ENCODE data around the gene DCTN5.
"Not testable (repeated sequence)": the region's sequence is repeated elsewhere in the genome, so short reads cannot be mapped to it uniquely, and the experiment has no call there.

DCTN5 gene

DNA sequence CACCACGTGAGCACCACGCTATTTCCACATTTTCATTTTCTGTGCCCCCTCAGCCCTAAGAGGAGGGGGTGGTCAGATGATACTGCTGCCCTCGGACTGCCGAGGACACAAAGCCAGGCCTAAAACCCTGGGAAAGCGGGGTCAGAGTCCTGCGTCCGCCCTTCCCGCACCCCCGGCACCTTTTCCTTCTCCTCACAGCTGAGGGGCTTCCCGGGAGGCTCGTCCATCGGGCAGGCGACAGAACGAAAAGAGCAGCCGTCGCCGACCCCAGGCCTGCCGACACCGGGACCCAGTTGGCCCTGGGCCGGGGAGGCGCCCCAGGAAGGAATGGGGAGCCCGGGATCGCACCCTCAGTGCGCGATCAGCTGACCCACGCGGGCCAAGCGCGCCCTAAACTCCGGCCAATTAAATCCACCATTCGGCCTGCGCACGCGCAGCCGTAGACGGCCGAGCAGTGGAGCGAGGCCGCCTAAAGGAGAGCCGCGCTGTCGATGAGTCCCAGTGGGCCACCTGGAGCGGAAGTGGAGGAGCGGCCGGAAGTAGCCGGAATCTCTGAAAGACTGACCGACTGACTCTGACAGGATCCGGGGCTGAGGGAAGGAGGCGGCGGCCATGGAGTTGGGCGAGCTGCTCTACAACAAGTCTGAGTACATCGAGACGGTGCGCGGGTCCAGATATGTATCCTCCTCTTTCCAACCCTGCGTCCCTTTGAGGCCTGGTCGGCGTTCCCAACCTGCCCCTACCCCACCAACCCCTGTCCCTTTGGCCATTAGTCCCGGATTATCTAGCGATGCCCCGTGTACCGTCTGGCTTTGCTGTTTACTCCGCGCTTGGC is at the start of gene DCTN5, which contains the start of gene PALB2:
Gene DCTN5, plus strand, starts transcription at position 536 of the 835 bp plus-strand sequence. Its CDS starts 77 bp downstream, at position 613.
Gene PALB2, minus strand, starts transcription at position 380 of the 835 bp plus-strand sequence. Its CDS starts 153 bp downstream, at position 227.
- DNase-seq (ENCODE audit: low spot score): peak; percentile 92

DNA sequence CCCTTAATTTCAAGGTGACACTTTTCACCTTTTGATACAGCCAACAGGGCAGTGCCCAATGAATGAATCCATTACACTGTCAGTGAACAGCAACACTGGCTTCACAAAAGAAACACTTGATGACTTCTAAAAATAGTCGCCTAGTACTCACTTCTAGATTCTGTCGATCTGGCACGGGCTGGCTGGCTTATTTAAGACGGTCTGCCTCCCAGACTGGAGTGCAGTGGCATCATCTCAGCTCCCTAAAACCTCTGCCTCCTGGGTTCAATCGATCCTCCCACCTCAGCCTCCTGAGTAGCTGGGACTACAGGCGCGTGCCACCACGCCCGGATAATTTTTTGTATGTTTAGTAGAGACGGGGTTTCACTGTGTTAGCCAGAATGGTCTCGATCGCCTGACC is 47.1 kb upstream of the DCTN5 start:
- DNase-seq (ENCODE audit: low spot score): no peak

DNA sequence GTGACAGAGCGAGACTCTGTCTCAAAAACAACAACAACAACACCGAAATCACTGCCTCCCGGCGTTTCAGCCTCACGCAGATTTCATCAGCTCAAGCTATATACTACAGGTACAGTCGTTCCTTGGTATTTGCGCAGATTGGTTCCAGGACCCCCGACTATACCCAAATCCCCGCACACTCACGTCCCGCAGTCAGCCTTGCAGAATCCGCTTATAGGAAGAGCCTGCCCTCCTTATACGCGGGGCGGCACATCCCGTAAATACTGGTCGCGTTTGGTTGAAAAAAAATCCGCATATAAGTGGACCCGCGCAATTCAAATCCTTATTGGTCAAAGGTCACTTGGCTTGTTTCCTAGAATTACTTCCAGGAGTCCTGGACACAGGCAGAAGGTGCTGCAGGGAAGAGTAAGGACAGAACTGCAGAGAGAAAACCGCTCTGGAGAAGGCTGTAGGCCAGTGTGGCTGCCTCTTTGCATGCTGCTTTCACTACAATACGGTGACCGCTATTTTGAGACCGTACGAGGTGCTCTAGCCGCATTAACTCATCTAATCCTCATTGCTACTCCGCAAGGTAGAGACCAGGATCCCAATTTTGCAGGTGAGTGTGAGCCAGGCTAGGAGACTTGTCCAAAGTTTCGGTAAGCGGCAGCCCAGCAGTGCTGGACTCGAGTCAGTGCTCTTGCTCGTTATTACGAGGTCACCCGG is 45.9 kb upstream of the DCTN5 start:
- DNase-seq (ENCODE audit: low spot score): no peak

- DNase-seq (ENCODE audit: low spot score): peak; percentile 77
Measured at GRCh38 chr16:23595951-23596720, 45.1 kb upstream of the DCTN5 start, which contains the start of gene NDUFAB1. TSS of gene NDUFAB1 (minus strand) at chr16:23596316. CDS start at chr16:23596290, 26 bp downstream.

- DNase-seq (ENCODE audit: low spot score): peak; percentile 46
Measured at GRCh38 chr16:23597003-23597756, 44.1 kb upstream of the DCTN5 start.

GRCh38 chr16:23607726-23608125 is 33.5 kb upstream of the DCTN5 start:
- DNase-seq (ENCODE audit: low spot score): no peak

DNA sequence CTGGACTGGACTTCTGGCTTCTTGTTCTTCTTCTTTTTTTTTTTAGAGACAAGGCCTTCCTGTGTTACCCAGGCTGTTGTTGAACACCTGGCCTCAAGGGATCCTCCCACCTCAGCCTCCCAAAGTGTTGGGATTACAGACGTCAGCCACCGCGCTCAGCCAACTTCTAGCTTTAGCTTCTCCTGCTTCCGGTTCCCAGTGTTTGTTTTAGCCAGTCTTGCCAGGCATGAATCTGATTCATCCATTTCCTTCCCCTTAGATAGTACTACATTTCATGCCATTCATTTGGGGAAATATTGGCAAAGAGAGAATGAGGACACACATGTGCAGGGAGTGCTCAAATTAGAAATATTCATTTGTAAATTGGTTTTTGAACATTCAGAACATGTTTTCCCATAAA is 33.1 kb upstream of the DCTN5 start:
- no peak for DNase-seq (ENCODE audit: low spot score)

- DNase-seq (ENCODE audit: low spot score): no peak
Measured at GRCh38 chr16:23609929-23610328, 31.3 kb upstream of the DCTN5 start.

GRCh38 chr16:23610905-23611304 is 30.4 kb upstream of the DCTN5 start:
- not testable (repeated sequence) for DNase-seq (ENCODE audit: low spot score)

DNA sequence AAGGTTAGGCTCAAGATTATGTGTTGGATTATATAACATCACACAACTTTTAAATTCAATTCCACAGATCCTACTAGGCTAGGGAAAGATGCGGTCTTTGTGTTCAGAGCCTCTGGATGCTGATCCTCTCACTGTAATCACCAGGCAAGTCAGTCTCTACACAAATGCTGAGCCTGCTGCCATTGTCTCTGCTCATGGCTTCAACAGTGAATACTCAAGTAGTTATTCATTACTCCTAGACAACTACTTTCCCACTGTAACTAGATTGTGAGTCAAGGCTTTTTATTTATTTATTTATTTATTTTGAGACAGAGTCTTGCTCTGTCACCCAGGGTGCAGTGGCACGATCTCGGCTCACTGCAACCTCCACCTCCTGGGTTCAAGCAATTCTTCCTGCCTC is 29.3 kb upstream of the DCTN5 start:
- no peak for DNase-seq (ENCODE audit: low spot score)

DNA sequence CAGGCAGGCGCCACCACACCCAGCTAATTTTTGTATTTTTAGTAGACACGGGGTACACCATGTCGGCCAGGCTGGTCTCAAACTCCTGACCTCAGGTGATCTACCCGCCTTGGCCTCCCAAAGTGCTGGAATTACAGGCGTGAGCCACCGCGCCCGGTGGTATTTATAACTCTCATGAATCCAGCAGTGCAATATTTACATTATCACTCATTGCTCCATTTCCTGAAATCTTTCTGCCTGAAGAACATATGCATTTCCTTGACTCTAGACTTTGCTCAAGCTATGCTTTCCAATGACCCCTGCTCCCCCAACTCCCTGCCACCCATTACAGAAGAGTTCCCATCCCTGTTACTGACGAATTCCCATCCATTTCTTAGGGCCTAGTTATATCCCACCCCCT is 25.5 kb upstream of the DCTN5 start:
- DNase-seq (ENCODE audit: low spot score): no peak

DNA sequence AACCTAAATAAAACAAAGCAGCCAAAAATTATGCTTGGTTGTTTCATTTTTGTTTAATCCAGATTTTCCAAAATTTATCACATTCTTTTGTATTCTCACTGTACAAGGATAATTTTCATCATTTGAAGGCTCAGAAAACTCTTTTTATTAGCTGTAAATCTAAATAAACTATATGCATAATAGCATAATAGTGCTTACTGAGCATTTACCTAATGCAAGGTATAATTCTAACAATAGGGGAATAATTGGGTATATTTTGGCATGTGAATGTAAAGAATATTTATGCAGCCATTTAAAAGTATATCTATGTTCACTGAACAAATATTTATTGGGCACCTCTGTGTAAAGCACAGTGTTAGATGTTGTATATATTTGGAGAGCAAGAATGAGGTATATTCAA is 17.2 kb upstream of the DCTN5 start:
- no peak for DNase-seq (ENCODE audit: low spot score)

GRCh38 chr16:23629516-23629915 is 11.8 kb upstream of the DCTN5 start:
- no peak for DNase-seq (ENCODE audit: low spot score)

DNA sequence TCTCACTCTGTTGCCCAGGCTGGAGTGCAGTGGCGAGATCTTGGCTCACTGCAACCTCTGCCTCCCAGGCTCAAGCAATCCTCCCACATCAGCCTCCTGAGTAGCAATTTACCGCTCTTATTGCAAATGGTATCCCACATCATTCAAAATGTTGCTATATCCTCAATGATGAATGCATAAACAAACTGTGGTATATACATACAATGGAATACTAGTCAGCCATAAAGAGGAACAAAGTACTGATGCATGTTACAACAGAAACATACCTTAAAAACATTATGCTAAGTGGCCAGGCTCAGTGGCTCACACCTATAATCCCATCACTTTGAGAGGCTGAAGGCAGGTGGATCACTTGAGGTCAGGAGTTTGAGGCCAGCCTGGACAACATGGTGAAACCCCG is 9.4 kb upstream of the DCTN5 start:
- DNase-seq (ENCODE audit: low spot score): not testable (repeated sequence)

DNA sequence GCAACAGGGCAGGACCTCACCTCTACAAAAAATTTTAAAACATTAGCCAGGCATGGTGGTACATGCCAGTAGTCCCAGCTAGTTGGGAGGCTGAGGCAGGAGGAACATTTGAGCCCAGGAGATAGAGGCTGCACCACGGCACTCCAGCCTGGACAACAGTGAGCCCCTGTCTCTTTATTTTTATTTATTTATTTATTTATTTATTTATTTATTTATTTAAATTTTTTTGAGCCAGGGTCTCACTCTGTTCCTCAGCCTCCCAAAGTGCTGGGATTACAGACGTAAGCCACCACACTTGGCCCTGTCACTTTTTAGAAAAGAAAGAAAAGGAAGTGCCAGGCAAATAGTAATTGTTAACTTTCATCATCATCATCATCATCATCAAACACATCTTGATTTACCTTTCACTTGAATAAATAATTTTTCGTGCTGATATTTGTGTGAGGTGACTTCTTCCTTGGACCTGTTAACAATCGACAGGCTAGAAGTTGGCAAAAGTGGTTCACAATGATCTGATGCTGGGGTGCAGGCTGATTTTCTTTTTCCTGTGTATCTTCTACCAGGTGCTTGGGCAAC is 6.7 kb upstream of the DCTN5 start:
- no peak for DNase-seq (ENCODE audit: low spot score)

DNA sequence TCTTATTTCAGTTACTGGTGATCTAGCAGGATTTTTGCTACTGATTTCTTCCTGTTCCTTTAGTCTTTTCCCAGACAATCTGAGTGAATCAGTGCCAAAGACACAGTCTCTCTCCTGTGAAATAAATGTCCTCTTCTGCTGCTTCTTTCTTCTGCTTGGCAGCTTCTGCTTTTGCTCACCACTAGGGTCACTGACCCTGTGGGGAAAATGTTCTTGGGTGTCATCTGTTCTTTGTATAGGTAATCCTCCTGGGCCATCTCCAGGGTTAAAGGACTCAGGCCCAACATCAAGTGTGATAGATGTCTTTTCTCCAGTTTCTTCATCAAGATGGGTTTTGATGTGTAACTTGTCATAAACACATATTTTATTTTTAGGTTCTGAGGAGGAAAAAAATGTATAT is 5.3 kb upstream of the DCTN5 start:
- no peak for DNase-seq (ENCODE audit: low spot score)

- DNase-seq (ENCODE audit: low spot score): no peak
Measured at GRCh38 chr16:23640615-23640930, 693 bp upstream of the DCTN5 start.

DNA sequence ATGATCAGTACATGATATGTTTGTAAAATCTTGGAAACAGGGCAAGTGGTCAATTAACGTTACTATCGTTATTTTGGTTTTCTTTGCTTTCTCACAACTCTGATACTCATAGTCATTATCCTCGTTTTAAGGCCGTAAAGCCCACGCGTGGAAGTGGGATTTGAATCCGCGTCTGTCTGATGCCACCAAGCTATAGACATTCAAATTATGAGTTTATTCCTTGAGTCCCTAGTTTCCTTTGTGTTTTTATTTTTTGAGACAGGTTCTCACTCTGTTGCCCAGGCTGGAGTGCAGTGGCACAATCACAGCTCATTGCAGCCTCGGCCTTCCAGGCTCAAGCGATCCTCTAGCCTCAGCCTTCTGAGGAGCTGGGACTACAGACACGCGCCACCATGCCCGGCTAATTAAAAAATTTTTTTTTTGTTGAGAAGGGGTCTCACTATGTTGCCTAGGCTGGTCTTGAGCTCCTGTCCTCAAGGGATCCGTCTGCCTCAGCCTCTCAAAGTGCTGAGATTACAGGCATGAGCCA is 1.0 kb downstream of the DCTN5 start:
- no peak for DNase-seq (ENCODE audit: low spot score)

- DNase-seq (ENCODE audit: low spot score): no peak
Measured at GRCh38 chr16:23650674-23651416, 9.6 kb downstream of the DCTN5 start.

DNA sequence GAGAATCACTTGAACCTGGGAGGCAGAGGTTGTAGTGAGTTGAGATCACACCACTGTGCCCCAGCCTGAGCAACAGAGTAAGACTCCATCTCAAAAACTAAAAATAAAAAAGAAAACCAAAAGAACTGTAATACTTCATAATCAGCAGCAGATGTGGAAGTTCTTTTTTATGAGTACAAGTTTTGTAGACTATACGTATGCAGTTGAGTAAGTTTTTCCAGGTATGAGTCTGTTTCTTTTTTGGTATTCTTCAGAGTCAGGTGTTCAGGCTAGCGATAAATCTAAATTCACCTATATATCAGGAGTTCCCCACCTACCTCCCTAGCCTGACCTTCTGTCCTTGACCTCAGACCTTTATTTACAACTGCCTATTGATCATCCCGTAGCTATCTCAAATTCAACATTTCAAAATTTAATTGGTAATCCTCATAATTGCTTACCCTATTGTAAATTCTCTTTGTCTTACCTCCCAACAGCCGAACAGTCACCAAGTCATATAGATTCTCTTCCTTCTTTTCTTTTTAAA is 10.7 kb downstream of the DCTN5 start:
- DNase-seq (ENCODE audit: low spot score): no peak
